HepG2 (cell line): ENCODE results near the gene TECPR1. TPM values are rescaled to one million over a fixed set of nuclear protein-coding genes. Genes with fewer than 3 reads are reported as not detected.

Source experiments
- ATF1 ChIP-seq: IDR thresholded peaks from 2 replicates; pipeline ENCODE4 v1.6.1; 2016; ENCODE audit warnings: mild to moderate bottlenecking, control low read depth
- BORCS8-MEF2B ChIP-seq: sonication (generic); formaldehyde crosslinking; IDR thresholded peaks from 2 replicates; pipeline ENCODE4 v1.8.0; 2022; ENCODE audit warnings: mild to moderate bottlenecking, missing genetic modification reagents
- CREM ChIP-seq, 2 experiments: sonication (generic) in 1 of 2; formaldehyde crosslinking in 1 of 2; IDR thresholded peaks; 2 replicates each; pipeline versions ENCODE4 v1.4.0 to v1.6.1; 2016 to 2020; ENCODE audit warnings: antibody characterized with exemption in 1 of 2, mild to moderate bottlenecking in 1 of 2, missing genetic modification reagents in 1 of 2
- CTCF ChIP-seq: sonication (generic); formaldehyde crosslinking; IDR thresholded peaks from 2 replicates; pipeline ENCODE4 v1.5.0; 2020; ENCODE audit warnings: mild to moderate bottlenecking, missing genetic modification reagents, moderate library complexity
- ELF1 ChIP-seq: sonication (generic); formaldehyde crosslinking; IDR thresholded peaks from 2 replicates; pipeline ENCODE4 v1.4.0; 2020; ENCODE audit warnings: missing genetic modification reagents
- FOSL1 ChIP-seq: sonication (generic); formaldehyde crosslinking; IDR thresholded peaks from 2 replicates; pipeline ENCODE4 v1.9.0; 2021; ENCODE audit warnings: missing genetic modification reagents, borderline replicate concordance
- FOSL2 ChIP-seq: sonication (generic); formaldehyde crosslinking; IDR thresholded peaks from 2 replicates; pipeline ENCODE4 v1.4.0; 2020; ENCODE audit warnings: missing genetic modification reagents
- MAFK ChIP-seq, 2 experiments: IDR thresholded peaks in 1 of 2; conservative IDR thresholded peaks in 1 of 2; 2 replicates each; pipeline ENCODE4 v1.6.1; 2011; ENCODE audit warnings: improper control_type of control experiment in 2 of 2, low read length in 2 of 2
- MAZ ChIP-seq, 2 experiments: sonication (generic) in 1 of 2; formaldehyde crosslinking in 1 of 2; IDR thresholded peaks; 2 replicates each; pipeline versions ENCODE4 v1.5.0 to v1.6.1; 2012 to 2020; ENCODE audit warnings: low read depth in 2 of 2, mild to moderate bottlenecking in 2 of 2, borderline replicate concordance in 1 of 2, improper control_type of control experiment in 1 of 2, low read length in 1 of 2, missing genetic modification reagents in 1 of 2, moderate library complexity in 1 of 2
- NAIF1 ChIP-seq: sonication (generic); formaldehyde crosslinking; IDR thresholded peaks from 2 replicates; pipeline ENCODE4 v1.5.0; 2020; ENCODE audit warnings: mild to moderate bottlenecking, missing genetic modification reagents, borderline replicate concordance
- NFAT5 ChIP-seq: sonication (generic); formaldehyde crosslinking; IDR thresholded peaks from 2 replicates; pipeline ENCODE4 v1.4.0; 2020; ENCODE audit warnings: missing genetic modification reagents
- PBX2 ChIP-seq: IDR thresholded peaks from 2 replicates; pipeline ENCODE4 v1.6.1; 2016; ENCODE audit warnings: control low read depth
- RFXANK ChIP-seq: IDR thresholded peaks from 2 replicates; pipeline ENCODE4 v1.6.1; 2016
- SCMH1 ChIP-seq: sonication (generic); formaldehyde crosslinking; IDR thresholded peaks from 2 replicates; pipeline ENCODE4 v1.9.0; 2021; ENCODE audit warnings: missing genetic modification reagents, mild to moderate bottlenecking, borderline replicate concordance
- ZBTB38 ChIP-seq: sonication (generic); formaldehyde crosslinking; IDR thresholded peaks from 2 replicates; pipeline ENCODE4 v1.5.1; 2020; ENCODE audit warnings: mild to moderate bottlenecking, missing genetic modification reagents
- ZKSCAN8 ChIP-seq: IDR thresholded peaks from 2 replicates; pipeline ENCODE4 v1.6.1; 2016; ENCODE audit warnings: borderline replicate concordance, missing genetic modification reagents, missing compliant biosample characterization
- ZNF367 ChIP-seq: sonication (generic); formaldehyde crosslinking; IDR thresholded peaks from 2 replicates; pipeline ENCODE4 v1.4.0; 2020; ENCODE audit warnings: missing genetic modification reagents, borderline replicate concordance
- polyA plus RNA-seq, 8 experiments: library from polyadenylated mRNA; depleted of rRNA in 3 of 8; stranded (reverse) in 7 of 8; unstranded in 1 of 8; fragments of >200 nt; fragmentation: Illumina TruSeq in 4 of 8; extraction: Trizol in 4 of 8; gene quantifications; 2 replicates each; pipeline versions ENCODE4 v1.2.1 to v1.2.3, GENCODE V29; 2011 to 2016; ENCODE audit warnings: low read depth in 4 of 8, missing spikeins in 1 of 8, mixed read lengths in 1 of 8; ENCODE audit not compliant: insufficient read depth in 1 of 8
- total RNA-seq, 5 experiments: library from RNA; depleted of rRNA; stranded (reverse); fragments of >200 nt; fragmentation: Illumina TruSeq; extraction: Trizol; gene quantifications; 2 replicates each; pipeline ENCODE4 v1.2.3, GENCODE V29; 2016; ENCODE audit warnings: low read depth in 1 of 5

The TECPR1 gene
- total and polyA plus RNA-seq, 2 of the 13 experiments (the other 11 are each of a cell fraction or from before 2014, with no cell fraction given): 2.3 to 6.3 TPM

GRCh38 chr7:98300595-98301372, 48.8 kb upstream of the TECPR1 start (continued):
- no peak for TF ChIP-seq NFAT5 (CRISPR knock-in tag)
- TF ChIP-seq RFXANK (CRISPR knock-in tag): no peak
- TF ChIP-seq ELF1 (CRISPR knock-in tag): 0 out of 2 replicates have a peak, but pooled peaks have one; percentile 27
- peak; percentile 64; the same call in 1 of the 2 replicates for TF ChIP-seq BORCS8-MEF2B
- peak; percentile 22; the same call in 1 of the 2 replicates for TF ChIP-seq CTCF
- TF ChIP-seq ZKSCAN8: 0 out of 2 replicates have a peak, but pooled peaks have one; percentile 29
- TF ChIP-seq ZBTB38 (CRISPR knock-in tag): 0 out of 2 replicates have a peak, but pooled peaks have one; percentile 25
- no peak for TF ChIP-seq PBX2 (CRISPR knock-in tag)
- TF ChIP-seq FOSL1 (CRISPR knock-in tag): no peak
- TF ChIP-seq MAFK (conservative IDR thresholded peaks at IDR 0.05 in 1 of 2, IDR thresholded peaks at IDR 0.05 in 1 of 2; ENCODE audit: low read length in 2 of 2): no peak
- TF ChIP-seq FOSL2 (CRISPR knock-in tag): peak; percentile 67
- no peak for TF ChIP-seq ZNF367
- TF ChIP-seq MAZ (IDR thresholded peaks at IDR 0.05; ENCODE audit: borderline replicate concordance, low read depth, low read length): no peak
- peak; percentile 45; the same call in 1 of the 2 replicates for TF ChIP-seq MAZ (CRISPR knock-in tag; IDR thresholded peaks at IDR 0.05; ENCODE audit: low read depth)
- no peak for TF ChIP-seq ATF1 (CRISPR knock-in tag)
- no peak for TF ChIP-seq NAIF1 (CRISPR knock-in tag)
- TF ChIP-seq SCMH1 (CRISPR knock-in tag): no peak
- TF ChIP-seq CREM (IDR thresholded peaks at IDR 0.05): no peak
- TF ChIP-seq CREM (CRISPR knock-in tag; IDR thresholded peaks at IDR 0.05): no peak
